Activated naive CD8-positive, alpha-beta T cell treated with anti-CD3 and anti-CD28 coated beads, Interleukin-2, amount 10 ng/mL, durations not matched to agents 7 days and 5 days (primary cell): Measurements from ENCODE around the gene LYPD3. TPM values are rescaled to one million over a fixed set of nuclear protein-coding genes. Genes with fewer than 3 reads are reported as not detected.
"Not testable (repeated sequence)": the region's sequence is repeated elsewhere in the genome, so short reads cannot be mapped to it uniquely, and the experiment has no call there.

Source experiments
- ATAC-seq: fragments of 150-1000 bp; cut with Tn5 transposase; one replicate; pipeline ENCODE4 v1.10.0; 2021; ENCODE audit warnings: low read depth, moderate library complexity
- POLR2A ChIA-PET: fragments of 350-600 bp; sonication (Branson Sonifier 250); formaldehyde crosslinking; loops from one replicate; lab custom pipeline; 2021; ENCODE audit warnings: antibody characterized with exemption; lab: Charles Lee
- DNase-seq: peaks from one replicate; pipeline ENCODE4 v3.0.0; 2021
- H3K27ac Mint-ChIP-seq: one replicate; pipeline ENCODE4 v1.8.0; 2022; ENCODE audit warnings: mild to moderate bottlenecking, mixed read lengths
- H3K27me3 Mint-ChIP-seq: one replicate; pipeline ENCODE4 v1.8.0; 2022; ENCODE audit warnings: mild to moderate bottlenecking, moderate library complexity, mixed read lengths
- H3K36me3 Mint-ChIP-seq: one replicate; pipeline ENCODE4 v1.8.0; 2021; ENCODE audit warnings: mild to moderate bottlenecking, mixed read lengths
- H3K4me1 Mint-ChIP-seq: one replicate; pipeline ENCODE4 v1.8.0; 2021; ENCODE audit warnings: mixed read lengths
- H3K4me3 Mint-ChIP-seq: one replicate; pipeline ENCODE4 v1.8.0; 2022; ENCODE audit warnings: mild to moderate bottlenecking, moderate library complexity, mixed read lengths
- H3K9me3 Mint-ChIP-seq: one replicate; pipeline ENCODE4 v1.8.0; 2021; ENCODE audit warnings: mixed read lengths
- total RNA-seq, 2 experiments: library from RNA; stranded (reverse); gene quantifications; one replicate each; pipeline ENCODE4 v1.2.3, GENCODE V29; 2021

The LYPD3 gene
- 1 to 10 TPM; 1.2 to 1.8 TPM for total RNA-seq

- peak within 1 kb of the TSS; percentile 91 for H3K27ac Mint-ChIP-seq
- peak within 1 kb of the TSS; percentile 82 for H3K4me3 Mint-ChIP-seq
- no peak for DNase-seq
- H3K9me3 Mint-ChIP-seq = no peaks in the 10 kb centered on the region
- H3K27me3 Mint-ChIP-seq = no peaks in the 10 kb centered on the region
- POLR2A ChIA-PET = interaction anchor here (0.6 to 3.9 kb wide), 3 partner anchors 9 to 137 kb away, joined by 4 to 26 read pairs (median 7); partner anchors contain the start of gene PHLDB3
- ATAC-seq = no peak
- H3K4me1 Mint-ChIP-seq = peaks cover 26% of the 10 kb centered on the region
- H3K36me3 Mint-ChIP-seq = no peaks in the 10 kb centered on the region
Observed at GRCh38 chr19:43465468-43466120, at the start of gene LYPD3. Gene LYPD3 (minus strand): TSS chr19:43465608. CDS start chr19:43465571, 37 bp downstream.

GRCh38 chr19:43512399-43512798, 47.0 kb upstream of the LYPD3 start:
- peaks cover 22% of the 10 kb centered on the region for H3K36me3 Mint-ChIP-seq
- H3K4me1 Mint-ChIP-seq, DNase-seq, ATAC-seq, H3K27me3 Mint-ChIP-seq, H3K27ac Mint-ChIP-seq, POLR2A ChIA-PET, H3K4me3 Mint-ChIP-seq, H3K9me3 Mint-ChIP-seq: not testable (repeated sequence)

- no peak overlapping the region for H3K4me3 Mint-ChIP-seq
- ATAC-seq (no peak), DNase-seq (no peak)
- peaks cover 22% of the 10 kb centered on the region for H3K36me3 Mint-ChIP-seq
- no peak overlapping the region for H3K27ac Mint-ChIP-seq
- H3K9me3 Mint-ChIP-seq = no peaks in the 10 kb centered on the region
- H3K4me1 Mint-ChIP-seq = peaks cover 4% of the 10 kb centered on the region
- H3K27me3 Mint-ChIP-seq = no peaks in the 10 kb centered on the region
- POLR2A ChIA-PET = no interaction called here
Observed at GRCh38 chr19:43511324-43511723, 45.9 kb upstream of the LYPD3 start.

GRCh38 chr19:43510713-43511112, 45.3 kb upstream of the LYPD3 start:
- Mint-ChIP-seq H3K4me3 (no peak overlapping the region), H3K4me1 (peaks cover 4% of the 10 kb centered on the region), H3K27ac (no peak overlapping the region), H3K9me3 (no peaks in the 10 kb centered on the region), H3K27me3 (no peaks in the 10 kb centered on the region), H3K36me3 (peaks cover 22% of the 10 kb centered on the region)
- POLR2A ChIA-PET = no interaction called here
- ATAC-seq (no peak), DNase-seq (no peak)

GRCh38 chr19:43507880-43508279, 42.5 kb upstream of the LYPD3 start:
- Mint-ChIP-seq H3K4me1 (peaks cover 17% of the 10 kb centered on the region), H3K36me3 (peaks cover 18% of the 10 kb centered on the region), H3K4me3 (no peak overlapping the region), H3K27me3 (no peaks in the 10 kb centered on the region), H3K9me3 (no peaks in the 10 kb centered on the region), H3K27ac (no peak overlapping the region)
- DNase-seq (no peak), ATAC-seq (no peak)
- POLR2A ChIA-PET = no interaction called here

- Mint-ChIP-seq H3K4me3 (no peak overlapping the region), H3K9me3 (no peaks in the 10 kb centered on the region), H3K36me3 (peaks cover 14% of the 10 kb centered on the region), H3K27ac (no peak overlapping the region), H3K4me1 (peaks cover 19% of the 10 kb centered on the region), H3K27me3 (no peaks in the 10 kb centered on the region)
- DNase-seq = no peak
- POLR2A ChIA-PET = no interaction called here
- ATAC-seq = no peak
Observed at GRCh38 chr19:43506629-43507028, 41.2 kb upstream of the LYPD3 start.

GRCh38 chr19:43505941-43506340, 40.5 kb upstream of the LYPD3 start:
- no peak for DNase-seq
- H3K27me3 Mint-ChIP-seq = no peaks in the 10 kb centered on the region
- peaks cover 12% of the 10 kb centered on the region for H3K36me3 Mint-ChIP-seq
- no peak overlapping the region for H3K4me3 Mint-ChIP-seq
- no peak for ATAC-seq
- H3K4me1 Mint-ChIP-seq = peaks cover 19% of the 10 kb centered on the region
- POLR2A ChIA-PET = interaction anchor here (1.0 to 3.4 kb wide), 2 partner anchors 67 to 89 kb away, joined by 3 to 19 read pairs; no protein-coding TSS in a partner anchor
- H3K27ac Mint-ChIP-seq = peak overlapping the region; percentile 60
- no peaks in the 10 kb centered on the region for H3K9me3 Mint-ChIP-seq

- H3K4me1 Mint-ChIP-seq = peaks cover 19% of the 10 kb centered on the region
- DNase-seq = no peak
- no peaks in the 10 kb centered on the region for H3K9me3 Mint-ChIP-seq
- ATAC-seq = no peak
- no peaks in the 10 kb centered on the region for H3K27me3 Mint-ChIP-seq
- H3K36me3 Mint-ChIP-seq = peaks cover 9% of the 10 kb centered on the region
- peak overlapping the region; percentile 86 for H3K4me3 Mint-ChIP-seq
- POLR2A ChIA-PET = interaction anchor here (1.0 to 3.9 kb wide), 7 partner anchors 9 to 90 kb away, joined by 3 to 26 read pairs (median 5); partner anchors contain the start of gene LYPD3
- peak overlapping the region; percentile 60 for H3K27ac Mint-ChIP-seq
Observed at GRCh38 chr19:43505186-43505456, 39.7 kb upstream of the LYPD3 start.

- Mint-ChIP-seq H3K27ac (peak within 1 kb of the TSS; percentile 91), H3K4me3 (peak within 1 kb of the TSS; percentile 86), H3K9me3 (no peaks in the 10 kb centered on the region), H3K4me1 (peaks cover 15% of the 10 kb centered on the region), H3K27me3 (no peaks in the 10 kb centered on the region), H3K36me3 (peaks cover 4% of the 10 kb centered on the region)
- ATAC-seq (peak; percentile 50), DNase-seq (no peak)
- POLR2A ChIA-PET = interaction anchor here (0.7 to 3.9 kb wide), 14 partner anchors 9 to 90 kb away, joined by 3 to 26 read pairs (median 6); partner anchors contain the start of genes LYPD3 and ZNF575
Observed at GRCh38 chr19:43504426-43505185, 39.2 kb upstream of the LYPD3 start, which contains the start of gene PHLDB3. Gene PHLDB3 (minus strand): TSS chr19:43504746. CDS start chr19:43504118, 628 bp downstream.

GRCh38 chr19:43503501-43504425, 38.4 kb upstream of the LYPD3 start:
- DNase-seq (peak; percentile 97), ATAC-seq (peak; percentile 88)
- H3K9me3 Mint-ChIP-seq = no peaks in the 10 kb centered on the region
- H3K36me3 Mint-ChIP-seq = peaks cover 4% of the 10 kb centered on the region
- POLR2A ChIA-PET = interaction anchor here (0.5 to 3.9 kb wide), 16 partner anchors 10 to 91 kb away, joined by 3 to 26 read pairs (median 5); partner anchors contain the start of genes LYPD3 and ZNF575
- H3K27me3 Mint-ChIP-seq = no peaks in the 10 kb centered on the region
- peak overlapping the region; percentile 86 for H3K4me3 Mint-ChIP-seq
- peaks cover 15% of the 10 kb centered on the region for H3K4me1 Mint-ChIP-seq
- peak overlapping the region; percentile 91 for H3K27ac Mint-ChIP-seq

GRCh38 chr19:43502419-43502976, 37.1 kb upstream of the LYPD3 start:
- Mint-ChIP-seq H3K4me1 (peaks cover 17% of the 10 kb centered on the region), H3K9me3 (no peaks in the 10 kb centered on the region), H3K36me3 (peaks cover 5% of the 10 kb centered on the region), H3K27me3 (no peaks in the 10 kb centered on the region), H3K27ac (no peak overlapping the region), H3K4me3 (peak overlapping the region; percentile 5)
- POLR2A ChIA-PET = interaction anchor here (3.4 to 3.9 kb wide), 2 partner anchors 38 to 63 kb away, joined by 19 to 26 read pairs; partner anchors contain the start of gene LYPD3
- DNase-seq = no peak
- ATAC-seq = no peak

GRCh38 chr19:43501661-43502418, 36.4 kb upstream of the LYPD3 start:
- DNase-seq (no peak), ATAC-seq (no peak)
- Mint-ChIP-seq H3K27me3 (no peaks in the 10 kb centered on the region), H3K36me3 (peaks cover 5% of the 10 kb centered on the region), H3K9me3 (no peaks in the 10 kb centered on the region), H3K27ac (no peak overlapping the region), H3K4me3 (peak overlapping the region; percentile 5), H3K4me1 (peaks cover 17% of the 10 kb centered on the region)
- POLR2A ChIA-PET = interaction anchor here (3.9 kb wide), 1 partner anchor 37 kb away, joined by 26 read pairs; the partner anchor contains the start of gene LYPD3
